ENCODE measurements around the gene TMEM63C.

TMEM63C gene

GRCh38 chr14:77246784-77247183, 65.2 kb downstream of the TMEM63C start:
- Histone ChIP-seq H3K36me3 (no peaks in the 10 kb centered on the region; the same call in none of the 2 replicates), H3K27ac (no peak overlapping the region), H3K9me3 (ENCODE audit: severe bottlenecking) (no peaks in the 10 kb centered on the region), H3K27me3 (ENCODE audit: insufficient read depth, low read depth, severe bottlenecking) (no peaks in the 10 kb centered on the region), H3K4me3 (ENCODE audit: low read depth, low read length) (no peak overlapping the region)
- TF ChIP-seq CTCF (IDR thresholded peaks at IDR 0.05; ENCODE audit: low read depth, low read length) = no peak
- no peak for DNase-seq

- no peak for DNase-seq
- H3K36me3 ChIP-seq = no peaks in the 10 kb centered on the region; the same call in none of the 2 replicates
Measured at GRCh38 chr14:77248666-77249065, 67.1 kb downstream of the TMEM63C start.

GRCh38 chr14:77249286-77249685, 67.7 kb downstream of the TMEM63C start:
- Histone ChIP-seq H3K27ac (no peak overlapping the region), H3K4me3 (ENCODE audit: low read depth, low read length) (no peak overlapping the region), H3K27me3 (ENCODE audit: insufficient read depth, low read depth, severe bottlenecking) (no peaks in the 10 kb centered on the region), H3K36me3 (no peaks in the 10 kb centered on the region; the same call in none of the 2 replicates), H3K9me3 (ENCODE audit: severe bottlenecking) (no peaks in the 10 kb centered on the region)
- TF ChIP-seq CTCF (IDR thresholded peaks at IDR 0.05; ENCODE audit: low read depth, low read length) = no peak
- no peak for DNase-seq

More at GRCh38 chr14:77248666-77249065, 67.1 kb downstream of the TMEM63C start:
- H3K27ac ChIP-seq = no peak overlapping the region
- no peaks in the 10 kb centered on the region for H3K27me3 ChIP-seq (ENCODE audit: insufficient read depth, low read depth, severe bottlenecking)
- no peak for TF ChIP-seq CTCF (IDR thresholded peaks at IDR 0.05; ENCODE audit: low read depth, low read length)
- H3K4me3 ChIP-seq (ENCODE audit: low read depth, low read length) = no peak overlapping the region
- H3K9me3 ChIP-seq (ENCODE audit: severe bottlenecking) = no peaks in the 10 kb centered on the region

GRCh38 chr14:77250927-77251326, 69.3 kb downstream of the TMEM63C start:
- Histone ChIP-seq H3K4me3 (ENCODE audit: low read depth, low read length) (no peak overlapping the region), H3K27ac (no peak overlapping the region), H3K36me3 (no peaks in the 10 kb centered on the region; the same call in none of the 2 replicates), H3K9me3 (ENCODE audit: severe bottlenecking) (no peaks in the 10 kb centered on the region), H3K27me3 (ENCODE audit: insufficient read depth, low read depth, severe bottlenecking) (no peaks in the 10 kb centered on the region)
- no peak for DNase-seq
- TF ChIP-seq CTCF (IDR thresholded peaks at IDR 0.05; ENCODE audit: low read depth, low read length) = no peak

- Histone ChIP-seq H3K27me3 (ENCODE audit: insufficient read depth, low read depth, severe bottlenecking) (no peaks in the 10 kb centered on the region), H3K27ac (no peak overlapping the region), H3K9me3 (ENCODE audit: severe bottlenecking) (no peaks in the 10 kb centered on the region), H3K36me3 (no peaks in the 10 kb centered on the region; the same call in 1 of the 2 replicates), H3K4me3 (ENCODE audit: low read depth, low read length) (no peak overlapping the region)
- no peak for DNase-seq
- no peak for TF ChIP-seq CTCF (IDR thresholded peaks at IDR 0.05; ENCODE audit: low read depth, low read length)
Measured at GRCh38 chr14:77251870-77252269, 70.3 kb downstream of the TMEM63C start.
